Measurements from ENCODE around the gene CFDP1. TPM values are rescaled to one million over a fixed set of nuclear protein-coding genes. Genes with fewer than 3 reads are reported as not detected.
A peak's percentile ranks its signal among the peaks of the same experiment; 100 is the strongest.

CFDP1 gene
- total RNA-seq, 1 donor from 2014 or later = 71.6 TPM

- peak; percentile 59 for DNase-seq
Measured at GRCh38 chr16:75263963-75264445, 169.3 kb downstream of the CFDP1 start.

- no peak for DNase-seq
Measured at GRCh38 chr16:75263291-75263962, 169.9 kb downstream of the CFDP1 start.

- no peak for DNase-seq
Measured at GRCh38 chr16:75262800-75263127, 170.5 kb downstream of the CFDP1 start.

- peak; percentile 68 for DNase-seq
Measured at GRCh38 chr16:75262104-75262799, 171.1 kb downstream of the CFDP1 start.

- no peak for DNase-seq
Measured at GRCh38 chr16:75261590-75262078, 171.7 kb downstream of the CFDP1 start.

- no peak for DNase-seq
Measured at GRCh38 chr16:75260851-75261589, 172.3 kb downstream of the CFDP1 start.

- DNase-seq = no peak
Measured at GRCh38 chr16:75258807-75259141, 174.5 kb downstream of the CFDP1 start.

GRCh38 chr16:75257886-75258806 is 175.2 kb downstream of the CFDP1 start:
- no peak for DNase-seq

- peak; percentile 71 for DNase-seq
Measured at GRCh38 chr16:75256696-75257343, 176.5 kb downstream of the CFDP1 start.

GRCh38 chr16:75256059-75256571 is 177.2 kb downstream of the CFDP1 start:
- peak; percentile 67 for DNase-seq

GRCh38 chr16:75254359-75254837 is 178.9 kb downstream of the CFDP1 start:
- DNase-seq = peak; percentile 75

- peak; percentile 81 for DNase-seq
Measured at GRCh38 chr16:75252946-75253911, 180.1 kb downstream of the CFDP1 start.

GRCh38 chr16:75252049-75252864 is 181.0 kb downstream of the CFDP1 start:
- no peak for DNase-seq

GRCh38 chr16:75251280-75252048 is 181.8 kb downstream of the CFDP1 start, which contains the start of gene BCAR1:
Gene BCAR1, minus strand, starts transcription at chr16:75251624. Its CDS starts 142 bp downstream, at chr16:75251482.
- DNase-seq = peak; percentile 93

- DNase-seq = peak; percentile 53
Measured at GRCh38 chr16:75250809-75251279, 182.5 kb downstream of the CFDP1 start.

GRCh38 chr16:75250089-75250808 is 183.1 kb downstream of the CFDP1 start:
- no peak for DNase-seq

- no peak for DNase-seq
Measured at GRCh38 chr16:75249441-75249840, 183.9 kb downstream of the CFDP1 start.

Data from dermis blood vessel endothelial cell (primary cell).